Thyroid gland (tissue), 4 donors: Measurements from ENCODE around the gene VIL1.

ENCODE experiments used
- CTCF ChIP-seq, 6 experiments: fragments of 200-600 bp in 3 of 6; fragments of 450-650 bp in 3 of 6; sonication (generic) in 3 of 6; IDR thresholded peaks; one replicate each; pipeline ENCODE4 v1.5.1; 2016 to 2019; ENCODE audit warnings: antibody characterized with exemption in 6 of 6, mild to moderate bottlenecking in 2 of 6, inconsistent platforms in 1 of 6, moderate library complexity in 1 of 6
- POLR2A ChIP-seq, 2 donors: fragments of 450-650 bp; IDR thresholded peaks; one replicate each; pipeline ENCODE4 v1.6.1; 2017; ENCODE audit warnings: antibody characterized with exemption in 2 of 2, mild to moderate bottlenecking in 2 of 2, moderate library complexity in 1 of 2

GRCh38 chr2:218456849-218457248 lies 37.9 kb downstream of the VIL1 start:
- TF ChIP-seq CTCF (IDR thresholded peaks at IDR 0.05) (no peak), POLR2A (IDR thresholded peaks at IDR 0.05) (no peak)
